NCI-H2171 (cell line): ENCODE measurements around the gene PAH.
A peak's percentile ranks its signal among the peaks of the same experiment; 100 is the strongest.

Source experiments
- DNase-seq: peaks from one replicate; lab custom pipeline; 2025; lab: John Stamatoyannopoulos, UW

Gene PAH

DNA sequence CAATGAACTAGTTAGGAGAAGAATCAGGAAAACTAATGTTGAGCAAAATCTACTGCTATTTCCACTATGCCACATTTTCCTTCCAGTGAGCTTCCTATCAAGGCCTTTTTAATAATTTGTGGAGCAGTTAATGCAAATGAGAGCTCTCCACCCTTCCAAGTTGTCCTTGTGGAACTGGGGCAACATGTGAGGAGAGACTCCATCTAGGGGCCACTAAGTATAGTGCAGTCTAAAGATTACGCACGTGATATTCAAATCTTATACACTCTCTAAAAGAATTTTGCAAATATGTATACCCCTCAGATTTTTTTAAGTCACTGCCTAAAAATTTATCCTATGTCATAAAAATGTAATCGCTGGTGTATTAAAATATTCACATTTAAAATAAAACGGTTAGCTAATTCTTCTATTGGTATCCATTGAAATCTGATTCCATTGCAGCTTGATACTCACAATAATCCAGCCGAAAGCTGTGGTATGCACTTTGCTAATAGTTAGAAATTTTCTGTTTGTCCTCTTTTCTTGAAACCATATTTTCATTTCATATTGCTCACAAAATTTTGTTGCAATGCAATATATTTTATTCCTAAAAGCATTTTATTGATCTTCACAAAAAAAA, 100.1 kb downstream of the PAH start:
- peak; percentile 29 for DNase-seq

DNA sequence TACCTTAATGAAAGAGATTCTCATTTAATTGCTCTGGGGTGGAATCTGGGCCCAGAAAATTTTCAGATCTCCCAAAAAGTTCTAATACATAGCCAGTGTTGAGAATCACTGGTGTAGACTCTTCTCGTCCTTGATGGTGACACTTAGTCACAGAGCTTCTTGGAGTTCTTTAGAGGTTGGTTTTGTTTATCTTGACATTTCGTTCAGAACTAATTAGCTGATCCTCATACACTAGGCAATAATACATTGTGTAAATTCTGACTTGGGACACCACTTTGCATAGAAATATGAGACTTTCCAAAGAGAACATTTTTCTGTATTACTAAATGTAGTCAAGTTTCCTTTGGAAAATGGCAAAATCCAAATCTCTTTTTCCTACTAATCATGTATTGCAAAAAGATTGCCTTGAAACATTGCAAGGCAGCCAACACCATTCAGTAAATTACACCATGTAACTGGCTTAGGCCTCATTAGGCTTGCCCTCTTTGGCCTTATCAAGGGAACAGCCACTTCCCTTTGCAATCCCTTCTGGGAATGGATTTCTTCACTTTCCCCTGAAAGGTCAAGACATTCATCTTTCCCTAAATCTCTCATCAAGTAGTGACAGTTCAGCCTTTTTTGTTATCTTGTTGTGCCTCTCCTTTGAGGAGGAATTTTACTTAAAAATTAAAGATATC, 102.2 kb downstream of the PAH start:
- DNase-seq = no peak

DNA sequence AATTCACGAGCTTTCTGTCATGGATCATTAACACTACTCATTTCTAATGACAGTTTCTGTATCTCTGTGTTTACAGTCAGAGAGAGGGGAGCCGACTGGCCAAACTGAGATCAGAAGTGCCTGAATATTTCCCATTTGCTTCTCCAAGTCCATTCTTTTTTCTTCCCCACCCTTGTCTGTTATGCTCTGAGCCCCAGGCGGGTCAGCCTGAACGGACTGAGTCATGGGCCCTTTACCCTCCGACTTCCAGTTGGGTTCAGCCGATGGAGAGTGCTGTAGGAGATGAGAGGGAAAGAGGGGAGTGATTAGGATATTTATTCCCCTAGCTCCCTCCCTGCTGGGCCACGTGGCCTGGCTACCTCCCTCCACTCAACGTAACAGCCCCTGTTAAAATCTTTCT, 104.7 kb downstream of the PAH start:
- DNase-seq = no peak

DNA sequence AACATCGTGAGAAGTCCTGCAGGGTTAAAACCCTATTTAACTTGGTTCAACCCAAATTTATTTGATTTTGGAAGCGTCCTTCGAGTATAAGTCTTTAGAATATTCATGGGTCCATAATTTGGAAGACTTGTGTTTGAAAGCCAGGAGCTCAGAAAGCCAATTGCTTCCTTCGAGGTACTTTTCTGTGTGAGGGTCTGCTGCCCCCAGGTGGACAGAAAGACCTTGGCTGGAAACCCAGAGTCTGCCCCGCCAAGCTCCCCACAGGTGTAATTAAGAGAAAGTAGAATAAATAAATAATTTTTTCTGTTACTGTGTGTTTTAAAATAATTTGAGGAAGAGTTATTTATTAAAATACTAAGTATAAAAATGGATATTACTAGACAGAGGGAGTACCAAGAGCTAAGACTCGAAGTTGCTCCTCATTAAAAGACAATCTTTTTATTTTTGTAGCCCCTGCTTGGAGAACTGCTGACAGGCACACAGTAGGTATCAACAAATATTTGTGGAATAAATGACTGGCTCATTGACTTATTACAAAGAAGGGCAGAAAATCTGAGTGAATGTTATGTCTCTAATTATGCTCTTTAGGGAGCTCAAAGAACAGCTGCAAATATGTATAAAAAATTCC, 105.8 kb downstream of the PAH start:
- peak; percentile 10 for DNase-seq

DNA sequence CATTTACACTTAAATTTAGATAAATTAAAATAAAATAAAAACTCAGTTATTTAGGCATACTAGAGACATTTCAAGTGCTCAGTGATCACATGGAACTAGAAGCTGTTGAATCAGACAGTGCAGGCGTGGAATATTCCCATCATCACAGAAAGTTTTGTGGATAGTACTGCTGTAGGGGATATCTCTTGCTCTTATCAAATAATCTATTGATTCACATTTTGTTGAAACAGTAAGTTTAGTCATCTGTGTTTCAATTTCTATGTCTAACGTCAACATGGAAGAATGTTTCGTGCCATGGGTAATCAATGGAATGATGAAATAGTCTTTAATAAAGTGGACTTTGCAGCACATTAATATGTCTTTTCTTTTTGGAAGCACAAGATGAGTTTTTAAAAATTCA, 108.6 kb downstream of the PAH start:
- no peak for DNase-seq

DNA sequence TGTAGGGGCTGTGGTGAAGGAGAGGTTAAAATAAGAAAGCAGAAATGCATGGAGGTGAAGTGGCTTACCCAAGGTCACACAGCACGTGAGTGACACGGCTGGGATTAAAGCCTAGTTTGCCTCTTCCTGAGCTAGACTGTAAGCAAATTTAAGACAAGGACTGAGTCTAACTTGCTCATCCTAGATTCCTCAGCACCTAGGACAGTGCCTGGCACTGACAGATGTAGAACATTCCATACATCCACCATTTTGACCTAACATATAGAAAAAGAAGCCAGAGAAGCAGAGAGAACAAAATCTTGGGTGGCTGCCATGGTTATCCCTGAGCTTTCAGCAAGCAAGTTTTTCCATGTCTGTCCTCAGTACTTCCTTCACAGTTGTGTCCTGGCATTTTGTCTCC, 110.5 kb downstream of the PAH start:
- DNase-seq = no peak

DNA sequence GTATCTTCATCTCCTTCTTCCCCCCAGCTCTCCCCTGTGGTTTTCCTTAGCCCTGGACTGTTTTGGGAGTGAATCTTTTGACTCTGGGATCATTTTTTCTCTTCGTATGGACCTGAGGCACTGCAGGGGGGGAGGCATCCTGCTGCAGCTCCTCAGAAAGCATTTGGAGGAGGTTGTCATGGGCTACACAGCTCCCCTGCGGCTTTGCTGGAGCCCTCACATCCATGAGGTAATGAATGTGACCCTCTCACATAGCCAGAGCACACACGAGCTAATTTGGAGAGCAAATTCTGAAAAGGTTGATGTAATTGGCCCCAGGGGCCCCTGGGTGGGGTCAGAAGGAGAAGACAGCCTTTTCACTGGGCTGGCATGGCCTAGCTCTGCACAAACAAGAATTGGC, 110.9 kb downstream of the PAH start:
- DNase-seq = no peak

DNA sequence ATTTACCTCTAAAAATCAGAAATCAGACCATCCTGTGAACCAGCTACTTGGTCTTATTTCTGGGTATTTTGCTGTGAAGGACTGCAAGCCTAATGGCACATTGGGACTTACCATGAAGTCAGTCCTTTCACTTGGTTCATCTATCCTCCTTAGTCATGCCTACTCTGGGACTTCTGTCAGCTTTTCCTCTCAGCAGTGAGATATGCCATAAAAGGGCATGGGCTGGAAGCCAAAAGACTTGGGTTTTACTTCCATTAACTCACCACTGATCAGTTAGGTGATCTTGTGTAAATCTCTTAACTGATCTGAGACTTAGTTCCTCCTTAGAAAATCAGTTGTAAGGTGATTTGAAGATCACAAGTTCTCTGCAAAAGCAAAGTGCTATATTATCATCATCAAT, 116.5 kb downstream of the PAH start:
- no peak for DNase-seq

DNA sequence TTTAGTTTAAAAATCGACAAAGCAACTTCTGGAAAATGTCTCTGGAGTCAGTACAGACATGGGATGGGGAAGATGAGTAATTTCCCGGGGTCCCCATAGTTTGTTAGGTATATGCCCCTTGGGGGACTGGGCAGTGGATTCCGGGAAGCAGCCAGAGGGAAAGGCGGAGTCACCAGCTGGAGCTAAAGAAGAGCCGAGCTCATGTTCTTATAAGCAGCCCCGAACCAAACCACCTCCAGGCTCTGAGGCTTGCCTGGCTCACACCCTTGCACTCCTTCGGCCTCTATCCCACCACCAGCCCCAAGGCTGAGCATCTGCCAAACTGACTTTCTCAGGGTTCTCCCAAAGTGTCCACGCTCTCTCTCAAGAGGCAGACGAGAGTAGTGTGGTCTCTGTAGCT, 117.8 kb downstream of the PAH start:
- no peak for DNase-seq

DNA sequence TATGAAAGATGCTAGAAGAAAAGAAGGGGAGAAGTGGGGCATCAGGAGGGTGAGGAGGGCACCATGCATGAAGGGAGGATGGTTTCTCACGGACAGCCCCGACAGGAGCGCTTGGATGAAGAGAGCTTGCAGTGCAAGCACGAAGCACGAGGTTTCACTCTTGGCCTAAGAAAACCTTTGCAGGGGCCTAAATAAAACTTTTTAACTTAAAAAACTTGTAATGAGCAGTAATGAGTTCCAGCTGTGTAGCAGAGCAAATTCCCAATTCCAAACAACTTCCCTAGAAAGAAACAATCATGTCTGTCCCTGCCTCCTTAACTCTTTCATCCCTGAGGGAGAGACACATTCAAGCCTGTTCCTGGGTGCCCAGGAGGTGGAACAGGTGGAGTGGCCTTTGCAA, 119.5 kb downstream of the PAH start:
- DNase-seq = no peak

DNA sequence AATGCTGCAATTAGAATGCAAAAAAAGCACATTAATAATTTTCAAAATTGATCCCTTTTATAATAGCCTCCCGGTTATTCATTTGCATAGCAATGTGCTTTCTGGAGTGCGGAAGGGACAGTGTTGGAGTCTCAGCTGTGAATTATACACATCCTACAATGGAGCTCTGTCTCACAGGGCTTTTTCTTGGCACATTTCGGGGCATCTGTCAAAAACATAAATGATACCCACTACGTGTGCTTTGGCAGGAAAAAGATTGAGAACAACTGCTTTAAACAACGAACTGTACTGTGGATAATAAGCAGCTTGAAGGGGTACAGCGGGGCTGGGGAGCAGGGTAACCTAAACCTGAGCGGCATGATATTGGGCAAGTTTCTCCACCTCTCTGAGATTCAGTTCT, 123.1 kb downstream of the PAH start:
- DNase-seq = no peak
